ENCODE results near the gene RPH3AL.

Gene RPH3AL

DNA sequence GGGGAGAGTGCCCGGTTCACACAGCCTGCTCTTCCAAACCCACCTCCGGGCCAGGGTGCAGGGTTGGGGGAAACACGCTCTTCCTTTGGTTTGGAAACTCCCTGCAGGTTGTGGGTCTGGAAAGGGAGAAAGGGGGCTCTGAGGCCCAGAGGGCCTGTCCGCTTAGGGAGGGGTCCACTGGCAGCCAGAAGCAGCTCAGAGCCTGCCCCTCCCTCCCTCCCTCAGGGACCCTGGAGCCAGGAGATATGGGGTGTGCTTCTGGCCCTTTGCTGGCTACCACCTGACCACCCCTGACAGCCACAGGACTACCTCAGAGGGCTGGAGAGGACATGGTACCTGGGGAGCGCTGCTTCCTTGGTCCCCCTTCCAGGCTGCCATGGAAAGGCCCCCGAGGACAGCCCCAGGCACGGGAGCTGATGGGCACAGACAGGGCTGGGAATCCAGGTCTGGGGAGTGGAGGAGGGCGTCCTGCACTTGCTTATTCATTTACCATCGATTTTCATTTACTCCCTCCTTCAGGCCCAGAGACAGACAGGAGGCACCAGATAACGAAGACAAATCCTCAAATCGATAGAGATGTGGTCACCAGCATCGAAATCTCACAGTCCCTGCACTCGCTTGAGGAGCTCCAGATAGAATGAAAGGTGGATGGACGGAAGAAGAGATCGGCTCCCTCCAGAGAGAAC lies 122.8 kb downstream of the RPH3AL start:
- no peak overlapping the region for H4K8ac ChIP-seq (ENCODE audit: low read depth, low read length)
- no peak overlapping the region for H4K91ac ChIP-seq (ENCODE audit: low read depth, low read length, poor library complexity)
- no peaks in the 10 kb centered on the region for H3K36me3 ChIP-seq (replicated peaks in 1 of 2; ENCODE audit: control insufficient read depth in 2 of 2, insufficient read depth in 2 of 2, low read length in 2 of 2)
- no peak overlapping the region for H3K18ac ChIP-seq (ENCODE audit: low read length)
- no peak overlapping the region for H2AK5ac ChIP-seq (ENCODE audit: low read depth, low read length)
- no peak overlapping the region for H3K23ac ChIP-seq (ENCODE audit: low read depth, low read length, poor library complexity)
- no peak overlapping the region for H3K14ac ChIP-seq (ENCODE audit: low read length)
- H3K27ac ChIP-seq (replicated peaks; ENCODE audit: low read length) = no peak overlapping the region
- H3K79me1 ChIP-seq (ENCODE audit: low read depth, low read length) = no peaks in the 10 kb centered on the region
- H3K4ac ChIP-seq (ENCODE audit: low read length) = no peak overlapping the region
- peaks cover 0 to 4% (median 0%) of the 10 kb centered on the region in 3 experiments for H3K27me3 ChIP-seq (ENCODE audit: control insufficient read depth in 3 of 3, insufficient read depth in 3 of 3, low read depth in 1 of 3, low read length in 3 of 3)
- H3K9me3 ChIP-seq (replicated peaks in 1 of 2; ENCODE audit: control insufficient read depth in 2 of 2, insufficient read depth in 1 of 2, low read depth in 1 of 2, low read length in 2 of 2) = no peaks in the 10 kb centered on the region
- WGBS, 2 donors (ENCODE audit: extremely low coverage in 2 of 2, insufficient read length in 2 of 2, insufficient replicate concordance in 1 of 2) = no CpG with 5 or more reads among the region's 15 CpGs
- H3K4me2 ChIP-seq (ENCODE audit: insufficient read depth, low read length, poor library complexity, severe bottlenecking) = no peak overlapping the region
- DNase-seq (ENCODE audit: low spot score) = no peak
- H2AFZ ChIP-seq (ENCODE audit: low read length) = no peak overlapping the region
- H2BK5ac ChIP-seq (ENCODE audit: low read length) = no peak overlapping the region
- no peak overlapping the region for H2BK15ac ChIP-seq (ENCODE audit: low read length)
- no peak overlapping the region for H3K9ac ChIP-seq (ENCODE audit: low read depth, low read length, poor library complexity)
- no peak overlapping the region for H2BK120ac ChIP-seq (ENCODE audit: low read depth, low read length)
- no peak overlapping the region for H3K4me3 ChIP-seq (ENCODE audit: low read length in 2 of 2)
- H3K4me1 ChIP-seq (ENCODE audit: control insufficient read depth in 2 of 2, insufficient read depth in 1 of 2, low read depth in 1 of 2, low read length in 2 of 2) = peaks cover 7 to 13% of the 10 kb centered on the region in 2 donors
- no peak overlapping the region for H2BK12ac ChIP-seq (ENCODE audit: low read length)

DNA sequence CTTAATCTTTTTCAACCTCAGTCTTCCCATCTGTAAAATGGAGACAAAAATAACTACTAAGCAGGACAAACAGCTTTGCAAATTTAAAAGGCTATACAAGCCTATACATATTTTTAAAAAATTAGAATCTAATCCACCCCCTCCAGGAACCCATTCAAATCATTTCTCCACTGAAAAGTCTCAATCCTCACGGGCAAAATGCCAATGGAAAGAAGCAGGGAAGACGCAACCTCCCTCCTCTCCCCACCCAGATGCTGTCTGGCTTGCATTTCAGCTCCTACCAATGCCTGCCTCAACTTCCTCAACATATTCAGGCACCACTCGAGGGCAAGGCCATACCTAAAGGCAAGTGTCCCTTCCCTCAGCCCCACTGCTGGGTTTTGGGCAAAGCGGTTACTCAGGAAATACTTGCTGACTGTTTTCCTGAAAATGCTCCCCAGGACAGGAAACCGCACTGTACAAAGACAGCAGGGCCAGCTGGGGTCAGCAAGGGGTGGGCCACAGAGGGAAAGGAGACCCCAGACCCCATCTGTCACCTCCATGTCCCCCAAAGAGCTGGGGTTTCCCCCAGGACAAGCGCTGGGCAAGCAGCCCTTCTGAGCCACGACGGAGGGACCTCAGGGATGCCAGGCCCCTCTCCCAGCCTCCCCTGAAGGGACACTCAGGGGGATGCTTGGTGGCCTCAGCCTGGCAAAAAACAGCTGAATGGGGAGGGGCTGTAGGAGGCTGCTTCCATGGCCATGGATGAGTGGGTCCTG lies 123.5 kb downstream of the RPH3AL start:
- no peak overlapping the region for H3K4me3 ChIP-seq (ENCODE audit: low read length in 2 of 2)
- H4K91ac ChIP-seq (ENCODE audit: low read depth, low read length, poor library complexity) = no peak overlapping the region
- no peak overlapping the region for H3K27ac ChIP-seq (replicated peaks; ENCODE audit: low read length)
- H3K36me3 ChIP-seq (replicated peaks in 1 of 2; ENCODE audit: control insufficient read depth in 2 of 2, insufficient read depth in 2 of 2, low read length in 2 of 2) = no peaks in the 10 kb centered on the region
- H3K27me3 ChIP-seq (ENCODE audit: control insufficient read depth in 3 of 3, insufficient read depth in 3 of 3, low read depth in 1 of 3, low read length in 3 of 3) = peaks cover 0 to 4% (median 0%) of the 10 kb centered on the region in 3 experiments
- no peak overlapping the region for H4K8ac ChIP-seq (ENCODE audit: low read depth, low read length)
- no peaks in the 10 kb centered on the region for H3K9me3 ChIP-seq (replicated peaks in 1 of 2; ENCODE audit: control insufficient read depth in 2 of 2, insufficient read depth in 1 of 2, low read depth in 1 of 2, low read length in 2 of 2)
- peak overlapping the region; percentile 65 for H3K18ac ChIP-seq (ENCODE audit: low read length)
- H2BK15ac ChIP-seq (ENCODE audit: low read length) = no peak overlapping the region
- H3K4ac ChIP-seq (ENCODE audit: low read length) = no peak overlapping the region
- peak overlapping the region; percentile 44 for H2AK5ac ChIP-seq (ENCODE audit: low read depth, low read length)
- H2AFZ ChIP-seq (ENCODE audit: low read length) = no peak overlapping the region
- H3K4me1 ChIP-seq (ENCODE audit: control insufficient read depth in 2 of 2, insufficient read depth in 1 of 2, low read depth in 1 of 2, low read length in 2 of 2) = peaks cover 7% of the 10 kb centered on the region in 2 donors
- H3K14ac ChIP-seq (ENCODE audit: low read length) = no peak overlapping the region
- H3K79me1 ChIP-seq (ENCODE audit: low read depth, low read length) = no peaks in the 10 kb centered on the region
- WGBS, 2 donors (ENCODE audit: extremely low coverage in 2 of 2, insufficient read length in 2 of 2, insufficient replicate concordance in 1 of 2) = no CpG with 5 or more reads among the region's 8 CpGs
- H3K23ac ChIP-seq (ENCODE audit: low read depth, low read length, poor library complexity) = no peak overlapping the region
- H3K9ac ChIP-seq (ENCODE audit: low read depth, low read length, poor library complexity) = no peak overlapping the region
- DNase-seq (ENCODE audit: low spot score) = no peak
- H3K4me2 ChIP-seq (ENCODE audit: insufficient read depth, low read length, poor library complexity, severe bottlenecking) = no peak overlapping the region
- no peak overlapping the region for H2BK12ac ChIP-seq (ENCODE audit: low read length)
- H2BK120ac ChIP-seq (ENCODE audit: low read depth, low read length) = no peak overlapping the region
- no peak overlapping the region for H2BK5ac ChIP-seq (ENCODE audit: low read length)

DNA sequence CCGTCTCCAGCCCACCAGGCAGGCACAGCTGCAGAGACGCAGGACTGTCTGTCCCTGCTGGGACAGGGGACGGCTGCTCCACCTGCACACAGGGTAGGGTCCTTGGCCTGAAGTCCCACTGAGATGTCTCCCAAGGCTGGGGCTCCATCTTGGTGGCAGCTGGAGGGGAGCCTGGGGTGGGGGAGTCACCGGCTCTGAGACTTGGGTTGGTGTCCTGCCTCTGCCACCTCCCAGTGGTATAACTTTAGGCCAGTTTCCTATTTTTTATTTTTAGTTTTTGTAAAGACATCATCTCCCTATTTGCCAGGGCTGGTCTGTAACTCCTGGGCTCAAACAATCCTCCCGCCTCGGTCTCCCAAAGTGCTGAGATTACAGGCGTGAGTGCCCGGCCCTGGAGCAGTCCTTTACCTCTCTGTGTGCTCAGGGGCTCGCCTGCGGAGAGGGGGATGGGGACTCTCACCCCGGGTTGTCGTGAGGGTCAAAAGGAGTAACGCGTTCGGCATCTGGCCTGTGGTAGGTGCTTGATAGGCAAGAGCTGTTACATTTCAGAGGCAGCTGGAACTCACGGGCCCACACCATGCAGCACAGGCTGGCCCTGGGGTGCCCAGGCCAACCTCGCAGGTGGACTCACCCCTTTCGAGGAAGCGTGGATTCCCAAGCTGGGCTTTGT lies 124.5 kb downstream of the RPH3AL start:
- H3K79me1 ChIP-seq (ENCODE audit: low read depth, low read length) = no peaks in the 10 kb centered on the region
- H3K4ac ChIP-seq (ENCODE audit: low read length) = no peak overlapping the region
- peak overlapping the region; percentile 91 for H2BK12ac ChIP-seq (ENCODE audit: low read length)
- no peak overlapping the region for H3K4me3 ChIP-seq (ENCODE audit: low read length in 2 of 2)
- peak overlapping the region; percentile 74 for H3K18ac ChIP-seq (ENCODE audit: low read length)
- H3K9ac ChIP-seq (ENCODE audit: low read depth, low read length, poor library complexity) = peak overlapping the region; percentile 45
- H3K9me3 ChIP-seq (replicated peaks in 1 of 2; ENCODE audit: control insufficient read depth in 2 of 2, insufficient read depth in 1 of 2, low read depth in 1 of 2, low read length in 2 of 2) = no peaks in the 10 kb centered on the region
- WGBS, 2 donors (ENCODE audit: extremely low coverage in 2 of 2, insufficient read length in 2 of 2, insufficient replicate concordance in 1 of 2) = no CpG with 5 or more reads among the region's 19 CpGs
- H2AK5ac ChIP-seq (ENCODE audit: low read depth, low read length) = peak overlapping the region; percentile 0
- no peak overlapping the region for H2BK5ac ChIP-seq (ENCODE audit: low read length)
- H2BK120ac ChIP-seq (ENCODE audit: low read depth, low read length) = no peak overlapping the region
- H3K27me3 ChIP-seq (ENCODE audit: control insufficient read depth in 3 of 3, insufficient read depth in 3 of 3, low read depth in 1 of 3, low read length in 3 of 3) = peaks cover 0 to 4% (median 0%) of the 10 kb centered on the region in 3 experiments
- no peak overlapping the region for H3K27ac ChIP-seq (replicated peaks; ENCODE audit: low read length)
- no peak overlapping the region for H3K4me2 ChIP-seq (ENCODE audit: insufficient read depth, low read length, poor library complexity, severe bottlenecking)
- peaks cover 6 to 7% of the 10 kb centered on the region in 2 donors for H3K4me1 ChIP-seq (ENCODE audit: control insufficient read depth in 2 of 2, insufficient read depth in 1 of 2, low read depth in 1 of 2, low read length in 2 of 2)
- H3K23ac ChIP-seq (ENCODE audit: low read depth, low read length, poor library complexity) = peak overlapping the region; percentile 27
- peak overlapping the region; percentile 10 for H2BK15ac ChIP-seq (ENCODE audit: low read length)
- H3K36me3 ChIP-seq (replicated peaks in 1 of 2; ENCODE audit: control insufficient read depth in 2 of 2, insufficient read depth in 2 of 2, low read length in 2 of 2) = no peaks in the 10 kb centered on the region
- no peak overlapping the region for H4K8ac ChIP-seq (ENCODE audit: low read depth, low read length)
- DNase-seq (ENCODE audit: low spot score) = no peak
- H2AFZ ChIP-seq (ENCODE audit: low read length) = no peak overlapping the region
- H3K14ac ChIP-seq (ENCODE audit: low read length) = no peak overlapping the region
- H4K91ac ChIP-seq (ENCODE audit: low read depth, low read length, poor library complexity) = no peak overlapping the region
